ENCODE results near the gene RANGAP1. TPM values are rescaled to one million over a fixed set of nuclear protein-coding genes. Genes with fewer than 3 reads are reported as not detected.

The RANGAP1 gene
- total RNA-seq, 2 donors from 2014 or later = 81.6 to 166 TPM

DNA sequence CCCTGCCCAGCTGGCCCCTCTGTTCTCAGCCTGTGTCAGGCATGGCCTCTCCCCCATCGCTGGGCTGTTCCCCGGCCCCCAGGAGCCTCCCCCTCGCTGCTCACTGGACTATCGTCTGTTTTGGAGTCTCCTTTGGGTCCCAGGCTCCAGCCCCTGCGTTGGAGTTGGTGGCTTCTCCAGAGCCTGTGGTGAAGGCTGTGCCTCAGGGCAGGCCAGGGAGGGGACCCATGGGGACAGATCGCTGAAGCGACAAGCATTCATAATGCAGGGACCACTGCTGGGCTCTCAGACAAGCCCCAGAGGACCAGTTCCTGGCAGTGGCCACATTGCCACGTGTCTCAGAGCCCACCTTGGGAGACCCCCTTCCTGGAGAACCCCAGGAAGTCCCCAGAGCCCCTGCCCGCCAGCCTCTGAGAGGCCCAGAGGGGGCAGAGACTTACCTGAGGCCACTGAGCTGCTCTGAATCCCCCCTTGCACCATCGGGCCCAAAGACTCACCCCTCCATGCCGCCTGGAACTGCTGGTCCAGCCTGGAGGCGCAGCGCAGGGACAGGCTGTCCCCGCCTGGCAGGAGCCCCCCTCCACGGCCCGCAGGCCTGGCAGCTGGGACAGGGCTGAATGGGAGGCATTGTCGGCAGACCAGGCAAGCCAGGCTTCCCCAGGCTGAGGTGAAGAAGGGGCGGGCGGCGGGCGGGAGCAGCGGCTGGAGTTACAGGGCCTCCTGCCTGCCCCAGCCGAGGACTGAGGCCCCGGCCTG lies 45.4 kb downstream of the RANGAP1 start, which contains the start of gene CHADL:
Gene CHADL (minus strand): TSS at position 555 of the 756 bp plus-strand sequence. CDS start 50 bp downstream, at position 505.
- Mint-ChIP-seq H3K4me1 (no peaks in the 10 kb centered on the region), H3K4me3 (no peak within 1 kb of the TSS), H3K36me3 (ENCODE audit: low read depth) (peaks cover 16% of the 10 kb centered on the region), H3K27ac (no peak within 1 kb of the TSS), H3K27me3 (no peaks in the 10 kb centered on the region), H3K9me3 (no peaks in the 10 kb centered on the region)
- no peak for ATAC-seq (replicated peaks)

DNA sequence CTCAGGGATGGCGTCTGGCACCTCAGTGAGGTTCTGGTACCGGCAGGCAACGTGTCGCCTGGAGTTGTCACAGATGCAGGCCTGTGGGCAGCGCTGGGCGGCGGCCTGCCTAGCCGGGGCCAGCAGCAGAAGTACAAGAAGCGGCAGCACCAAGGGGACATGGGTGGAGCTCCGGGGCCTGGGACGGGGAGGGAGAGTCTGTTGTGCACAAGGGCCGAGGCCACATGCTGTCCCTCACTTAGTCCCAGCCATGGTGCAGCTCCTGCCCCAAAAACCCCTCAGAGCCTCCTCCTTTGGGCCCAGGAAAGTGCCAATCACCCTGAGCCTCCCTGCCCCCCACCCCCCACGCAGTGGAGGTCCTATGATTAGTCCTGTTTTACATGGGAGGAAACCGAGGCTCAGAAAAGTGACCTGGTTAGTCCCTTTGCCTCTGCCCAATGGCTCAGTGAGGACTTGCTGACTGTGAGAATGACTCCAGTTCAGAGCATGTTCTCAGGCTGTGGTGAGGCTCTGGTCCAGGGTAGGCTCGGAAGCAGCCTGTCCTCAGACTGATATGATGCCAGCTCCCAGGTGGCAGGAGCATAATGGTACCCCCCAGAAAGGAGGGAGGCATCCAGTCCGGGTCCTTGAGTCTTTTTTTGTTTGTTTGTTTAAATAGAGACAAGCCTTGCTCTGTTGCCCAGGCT lies 46.4 kb downstream of the RANGAP1 start:
- peaks cover 6% of the 10 kb centered on the region for H3K36me3 Mint-ChIP-seq (ENCODE audit: low read depth)
- no peaks in the 10 kb centered on the region for H3K4me1 Mint-ChIP-seq
- no peaks in the 10 kb centered on the region for H3K9me3 Mint-ChIP-seq
- peak overlapping the region; percentile 60 for H3K4me3 Mint-ChIP-seq
- no peaks in the 10 kb centered on the region for H3K27me3 Mint-ChIP-seq
- H3K27ac Mint-ChIP-seq = no peak overlapping the region
- ATAC-seq (replicated peaks) = no peak

GRCh38 chr22:41238570-41239442 lies 47.2 kb downstream of the RANGAP1 start:
- H3K27ac Mint-ChIP-seq = no peak overlapping the region

GRCh38 chr22:41237707-41238569 lies 48.0 kb downstream of the RANGAP1 start:
- Mint-ChIP-seq H3K36me3 (ENCODE audit: low read depth) (no peaks in the 10 kb centered on the region), H3K27me3 (no peaks in the 10 kb centered on the region), H3K27ac (no peak overlapping the region), H3K9me3 (no peaks in the 10 kb centered on the region), H3K4me1 (peaks cover 3% of the 10 kb centered on the region), H3K4me3 (peak overlapping the region; percentile 65)
- ATAC-seq (replicated peaks) = peak; percentile 95

More at GRCh38 chr22:41238570-41239442, 47.2 kb downstream of the RANGAP1 start:
- H3K9me3 Mint-ChIP-seq = no peaks in the 10 kb centered on the region
- H3K4me3 Mint-ChIP-seq = peak overlapping the region; percentile 60
- H3K4me1 Mint-ChIP-seq = peaks cover 3% of the 10 kb centered on the region
- no peaks in the 10 kb centered on the region for H3K27me3 Mint-ChIP-seq
- no peak for ATAC-seq (replicated peaks)
- no peaks in the 10 kb centered on the region for H3K36me3 Mint-ChIP-seq (ENCODE audit: low read depth)

DNA sequence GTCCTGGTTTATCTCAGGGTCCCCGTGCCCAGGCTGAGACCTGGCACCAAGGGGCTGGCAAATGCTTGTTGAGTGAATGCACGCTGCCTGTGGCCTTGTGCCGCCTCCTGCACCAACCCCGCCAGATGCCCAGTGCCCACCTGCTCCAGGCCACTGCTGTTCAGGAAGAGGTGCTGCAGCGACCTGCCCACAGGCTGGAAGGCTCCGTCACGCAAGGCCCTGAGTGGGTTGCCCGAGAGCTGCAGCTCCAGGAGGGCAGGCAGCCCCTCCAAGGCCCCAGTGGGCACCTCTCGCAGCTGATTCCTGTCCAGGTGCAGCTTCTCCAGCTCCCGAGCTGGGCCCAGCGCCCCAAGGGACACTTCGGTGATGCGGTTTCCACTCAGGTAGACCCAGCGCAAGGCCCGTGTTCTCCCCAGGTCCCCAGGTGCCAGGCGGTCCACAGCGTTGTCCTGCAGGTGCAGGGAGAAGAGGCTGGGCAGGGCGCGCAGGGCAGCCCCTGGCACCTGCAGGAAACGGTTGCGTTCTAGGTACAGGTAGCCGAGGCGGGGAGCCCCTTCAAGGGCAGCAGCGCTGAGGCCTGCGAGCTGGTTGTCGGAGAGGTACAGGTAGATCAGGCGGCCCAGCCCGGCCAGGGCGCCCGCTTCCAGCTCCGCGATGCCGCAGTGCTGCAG lies 48.8 kb downstream of the RANGAP1 start:
- no peak for ATAC-seq (replicated peaks)
- H3K4me3 Mint-ChIP-seq = peak overlapping the region; percentile 65
- H3K27me3 Mint-ChIP-seq = no peaks in the 10 kb centered on the region
- no peak overlapping the region for H3K27ac Mint-ChIP-seq
- H3K4me1 Mint-ChIP-seq = peaks cover 3% of the 10 kb centered on the region
- H3K36me3 Mint-ChIP-seq (ENCODE audit: low read depth) = no peaks in the 10 kb centered on the region
- no peaks in the 10 kb centered on the region for H3K9me3 Mint-ChIP-seq

- no peaks in the 10 kb centered on the region for H3K9me3 Mint-ChIP-seq
- no peaks in the 10 kb centered on the region for H3K27me3 Mint-ChIP-seq
- H3K4me3 Mint-ChIP-seq = no peak overlapping the region
- H3K4me1 Mint-ChIP-seq = peaks cover 3% of the 10 kb centered on the region
- no peak overlapping the region for H3K27ac Mint-ChIP-seq
- peaks cover 6% of the 10 kb centered on the region for H3K36me3 Mint-ChIP-seq (ENCODE audit: low read depth)
- ATAC-seq (replicated peaks) = no peak
Observed at GRCh38 chr22:41234815-41235695, 50.9 kb downstream of the RANGAP1 start.

DNA sequence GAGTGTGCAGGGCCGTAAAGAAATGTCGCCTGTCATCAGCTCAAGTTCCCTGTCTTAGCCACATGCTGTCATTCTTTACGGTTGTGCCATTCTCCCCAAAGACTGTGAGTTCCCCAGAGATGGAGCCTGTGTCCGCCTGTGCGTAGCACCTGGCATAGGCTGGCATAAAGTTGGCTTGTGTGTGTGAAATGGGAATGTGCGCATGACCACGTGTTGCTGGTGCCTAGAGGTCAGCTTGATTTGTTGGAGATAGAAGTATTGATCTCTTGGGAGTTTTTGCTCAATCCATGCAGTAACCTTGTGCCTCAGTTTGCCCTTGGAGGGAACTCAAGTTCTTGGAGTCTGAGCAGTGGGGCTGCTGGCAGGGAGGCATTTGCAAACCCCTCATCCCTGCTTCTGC lies 54.6 kb downstream of the RANGAP1 start:
- peaks cover 31% of the 10 kb centered on the region for H3K36me3 Mint-ChIP-seq (ENCODE audit: low read depth)
- H3K4me3 Mint-ChIP-seq = no peak overlapping the region
- H3K27me3 Mint-ChIP-seq = no peaks in the 10 kb centered on the region
- no peaks in the 10 kb centered on the region for H3K9me3 Mint-ChIP-seq
- peaks cover 3% of the 10 kb centered on the region for H3K4me1 Mint-ChIP-seq
- no peak overlapping the region for H3K27ac Mint-ChIP-seq
- no peak for ATAC-seq (replicated peaks)

- Mint-ChIP-seq H3K27me3 (no peaks in the 10 kb centered on the region), H3K27ac (no peak overlapping the region), H3K36me3 (ENCODE audit: low read depth) (peaks cover 38% of the 10 kb centered on the region), H3K4me3 (no peak overlapping the region), H3K9me3 (no peaks in the 10 kb centered on the region), H3K4me1 (peaks cover 3% of the 10 kb centered on the region)
- ATAC-seq (replicated peaks) = no peak
Observed at GRCh38 chr22:41230401-41230785, 55.6 kb downstream of the RANGAP1 start.

GRCh38 chr22:41229730-41230400 lies 56.1 kb downstream of the RANGAP1 start:
- H3K9me3 Mint-ChIP-seq = no peaks in the 10 kb centered on the region

GRCh38 chr22:41229215-41229614 lies 56.8 kb downstream of the RANGAP1 start:
- H3K9me3 Mint-ChIP-seq = no peaks in the 10 kb centered on the region
- no peak for ATAC-seq (replicated peaks)
- peaks cover 48% of the 10 kb centered on the region for H3K36me3 Mint-ChIP-seq (ENCODE audit: low read depth)
- no peak overlapping the region for H3K27ac Mint-ChIP-seq
- no peaks in the 10 kb centered on the region for H3K27me3 Mint-ChIP-seq
- H3K4me3 Mint-ChIP-seq = no peak overlapping the region
- H3K4me1 Mint-ChIP-seq = peaks cover 3% of the 10 kb centered on the region

More at GRCh38 chr22:41229730-41230400, 56.1 kb downstream of the RANGAP1 start:
- no peak overlapping the region for H3K4me3 Mint-ChIP-seq
- no peak for ATAC-seq (replicated peaks)
- peaks cover 42% of the 10 kb centered on the region for H3K36me3 Mint-ChIP-seq (ENCODE audit: low read depth)
- H3K4me1 Mint-ChIP-seq = peaks cover 3% of the 10 kb centered on the region
- no peak overlapping the region for H3K27ac Mint-ChIP-seq
- no peaks in the 10 kb centered on the region for H3K27me3 Mint-ChIP-seq

DNA sequence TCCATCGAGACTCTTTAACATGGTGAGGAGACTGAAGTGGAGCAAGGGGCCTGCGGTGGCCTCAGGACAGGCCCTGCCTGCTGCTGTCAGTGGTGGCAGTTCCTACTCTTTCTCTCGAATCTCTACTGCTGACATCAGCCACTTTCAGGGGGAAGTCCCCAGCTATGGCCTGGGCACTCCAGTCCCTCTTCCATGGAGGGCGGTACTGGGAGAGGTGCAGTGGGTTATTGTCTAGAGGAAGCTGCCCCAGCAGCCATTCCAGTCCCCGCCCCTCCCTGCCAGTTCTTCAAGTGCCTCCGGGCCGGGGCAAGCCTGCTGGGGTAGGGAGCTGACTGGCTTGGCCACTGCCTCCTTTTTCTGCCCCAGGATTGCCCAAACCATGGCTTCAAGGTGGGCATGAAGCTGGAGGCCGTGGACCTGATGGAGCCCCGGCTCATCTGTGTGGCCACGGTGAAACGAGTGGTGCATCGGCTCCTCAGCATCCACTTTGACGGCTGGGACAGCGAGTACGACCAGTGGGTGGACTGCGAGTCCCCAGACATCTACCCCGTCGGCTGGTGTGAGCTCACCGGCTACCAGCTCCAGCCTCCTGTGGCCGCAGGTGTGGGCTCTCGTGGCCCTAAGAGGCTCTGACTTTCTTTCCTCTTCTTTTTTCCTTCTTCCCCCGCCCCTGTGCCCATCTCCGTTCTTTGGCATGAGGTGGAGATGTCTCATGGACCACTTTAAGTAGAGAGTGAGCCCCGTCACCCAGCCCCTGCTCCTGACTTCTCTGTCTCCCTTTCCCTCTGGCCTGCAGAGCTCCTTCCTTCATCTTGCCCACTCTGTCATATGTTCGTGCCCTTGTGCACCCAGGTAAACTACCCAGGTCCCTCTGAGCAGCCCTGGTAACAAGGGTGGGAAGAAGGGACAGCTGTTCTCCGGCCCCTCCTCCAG lies 59.0 kb downstream of the RANGAP1 start:
- Mint-ChIP-seq H3K27ac (no peak overlapping the region), H3K27me3 (no peaks in the 10 kb centered on the region), H3K36me3 (ENCODE audit: low read depth) (peaks cover 66% of the 10 kb centered on the region), H3K4me3 (no peak overlapping the region), H3K9me3 (no peaks in the 10 kb centered on the region), H3K4me1 (no peaks in the 10 kb centered on the region)
- no peak for ATAC-seq (replicated peaks)
